Peyer's patch (tissue), 4 donors: ENCODE results near the gene ATP1B1. TPM values are rescaled to one million over a fixed set of nuclear protein-coding genes. Genes with fewer than 3 reads are reported as not detected.

ENCODE experiments used
- small RNA-seq, 2 donors: library from RNA; depleted of rRNA; stranded (forward); fragments of <200 nt; gene quantifications; one replicate each; pipeline ENCODE3, GENCODE V24; 2016
- total RNA-seq, 4 donors: library from RNA; depleted of rRNA; stranded (reverse); fragments of >200 nt; gene quantifications; one replicate each; pipeline ENCODE4 v1.1.0, GENCODE V29; 2016

The ATP1B1 gene
- total RNA-seq, 4 donors from 2014 or later, result 70.1 to 659 (median 499) TPM

Small RNA genes lying within 50 kb of the gene (small RNA-seq; reads per million reads assigned to genes)
- gene RNA5SP66, result 0 reads per million in 2 donors
